Measurements from ENCODE around the gene ZSCAN25. TPM values are rescaled to one million over a fixed set of nuclear protein-coding genes. Genes with fewer than 3 reads are reported as not detected.

Gene ZSCAN25
- total RNA-seq, 1 donor from 2014 or later: 16.6 TPM

Other genes starting within 250 kb of the ZSCAN25 start
- gene ARPC1B, start 242.2 kb upstream of the ZSCAN25 start, total RNA-seq: 565 and 690 TPM in 2 replicates
- gene PDAP1, start 208.3 kb upstream of the ZSCAN25 start, total RNA-seq: 77.4 and 89.1 TPM in 2 replicates
- 77.7 and 128 TPM in 2 replicates for gene BUD31, start 208.0 kb upstream of the ZSCAN25 start, total RNA-seq
- gene PTCD1, start 178.1 kb upstream of the ZSCAN25 start, total RNA-seq: 6.7 and 8.7 TPM in 2 replicates
- 21.6 and 22.2 TPM in 2 replicates for gene CPSF4, start 178.0 kb upstream of the ZSCAN25 start, total RNA-seq
- gene ATP5MF, start 150.8 kb upstream of the ZSCAN25 start, total RNA-seq: 510 and 1,187 TPM in 2 replicates
- 3.0 and 8.8 TPM in 2 replicates for gene ZNF789, start 144.1 kb upstream of the ZSCAN25 start, total RNA-seq
- gene ZNF394, start 116.7 kb upstream of the ZSCAN25 start, total RNA-seq: 28.4 and 36.8 TPM in 2 replicates
- gene ZKSCAN5, start 112.3 kb upstream of the ZSCAN25 start, total RNA-seq: 10.1 and 19.8 TPM in 2 replicates
- gene FAM200A, start 64.8 kb upstream of the ZSCAN25 start, total RNA-seq: 7.5 and 13.3 TPM in 2 replicates
- 69.5 and 91.5 TPM in 2 replicates for gene ZNF655, start 58.3 kb upstream of the ZSCAN25 start, total RNA-seq
- 0.55 TPM in 1 of 2 replicates, not detected in the other for gene TMEM225B, start 18.7 kb upstream of the ZSCAN25 start, total RNA-seq
- 7.3 and 13.1 TPM in 2 replicates for gene CYP3A5, start 63.0 kb downstream of the ZSCAN25 start, total RNA-seq
- gene CYP3A7, start 118.2 kb downstream of the ZSCAN25 start, total RNA-seq: not detected in 2 replicates
- 0.69 TPM in 1 of 2 replicates, not detected in the other for gene CYP3A4, start 167.2 kb downstream of the ZSCAN25 start, total RNA-seq
- not detected in 2 replicates for gene CYP3A43, start 211.1 kb downstream of the ZSCAN25 start, total RNA-seq

Measured in renal cortical epithelial cell (primary cell).